Hematopoietic multipotent progenitor cell treated with erythropoietin and hydrocortisone succinate and interleukin-3 and kit ligand, for 8 days (in vitro differentiated cells): ENCODE measurements around the gene GPR17.

ENCODE experiments used
- DNase-seq: peaks from one replicate; pipeline ENCODE4 v3.0.0-alpha.2; 2015

The GPR17 gene

GRCh38 chr2:127614731-127615130 is 31.2 kb upstream of the GPR17 start:
- DNase-seq, result no peak

DNA sequence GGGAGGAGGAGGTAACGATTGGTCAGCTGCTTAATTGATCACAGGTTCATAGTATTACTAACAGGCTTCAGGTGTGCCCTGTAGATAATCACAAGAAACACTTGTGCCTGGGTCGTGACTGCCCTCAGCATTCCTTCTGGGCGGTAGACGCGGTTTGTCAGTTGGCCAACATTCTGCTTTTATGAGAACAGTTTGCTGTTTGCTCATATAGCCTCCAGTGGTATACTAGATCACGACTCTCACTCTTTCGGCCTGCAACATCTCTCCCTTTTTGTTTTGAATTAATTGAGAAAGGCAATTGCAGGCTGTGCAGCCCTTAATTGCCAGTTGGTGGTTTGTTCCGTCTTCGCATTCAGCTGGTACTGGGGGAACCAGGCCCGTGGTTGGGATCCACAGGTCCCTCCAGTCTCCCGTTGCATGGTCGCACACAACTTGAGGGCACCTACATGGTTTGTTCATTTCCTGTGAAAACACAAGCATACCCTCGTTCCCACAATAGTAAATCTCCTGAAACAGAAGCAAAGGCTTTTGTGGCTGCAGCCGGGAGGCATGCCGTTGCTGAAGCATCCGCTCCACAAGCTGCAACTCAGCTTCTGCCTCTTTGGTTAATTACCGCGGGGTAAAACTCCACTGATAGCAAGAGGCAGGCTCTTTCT is 30.3 kb upstream of the GPR17 start:
- peak; percentile 20 for DNase-seq

GRCh38 chr2:127618551-127619202 is 27.3 kb upstream of the GPR17 start:
- DNase-seq, result no peak

GRCh38 chr2:127619203-127619590 is 26.8 kb upstream of the GPR17 start:
- DNase-seq, result no peak

DNA sequence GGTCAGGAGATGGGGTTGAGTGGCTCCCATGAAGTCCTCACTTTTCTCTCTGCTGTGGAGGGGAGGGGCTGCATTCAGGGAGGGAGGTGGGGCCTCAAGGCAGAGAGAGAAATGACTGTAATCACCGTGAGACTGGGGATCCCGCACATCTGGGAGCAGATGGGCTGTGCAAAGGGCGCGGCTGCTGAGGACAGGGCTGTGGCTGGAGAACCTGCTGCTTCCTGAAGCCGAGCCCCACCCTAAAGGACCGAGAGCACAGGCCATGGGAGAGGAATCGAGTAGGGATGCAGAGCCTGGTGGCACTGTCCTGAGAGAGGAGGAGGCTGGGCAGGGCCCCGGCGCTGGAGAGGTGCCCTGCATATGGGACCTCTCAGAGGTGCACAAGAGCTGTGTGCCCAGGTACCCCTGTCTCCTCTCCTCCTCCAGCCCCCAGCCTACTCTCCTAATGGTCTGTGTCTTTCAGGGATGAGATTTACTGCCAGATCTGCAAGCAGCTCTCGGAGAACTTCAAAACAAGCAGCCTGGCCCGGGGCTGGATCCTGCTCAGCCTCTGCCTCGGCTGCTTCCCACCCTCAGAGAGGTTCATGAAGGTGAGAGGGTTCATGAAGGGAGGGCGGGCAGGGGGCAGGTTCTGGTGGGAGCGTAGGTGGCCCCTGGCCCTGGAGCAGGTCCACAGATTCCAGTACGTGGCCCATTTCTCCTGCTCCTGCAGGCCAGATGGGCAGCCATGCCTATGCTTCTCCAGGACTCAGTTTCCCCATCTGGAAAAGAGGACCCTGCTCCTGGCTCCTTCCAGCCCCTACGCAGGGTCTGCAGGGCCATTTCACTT is 25.9 kb upstream of the GPR17 start:
- DNase-seq, result no peak

GRCh38 chr2:127620866-127621265 is 25.1 kb upstream of the GPR17 start:
- no peak for DNase-seq

GRCh38 chr2:127621981-127622431 is 23.9 kb upstream of the GPR17 start:
- no peak for DNase-seq

- DNase-seq, result no peak
Observed at GRCh38 chr2:127622561-127623387, 23.2 kb upstream of the GPR17 start.

- DNase-seq, result no peak
Observed at GRCh38 chr2:127623388-127624319, 22.3 kb upstream of the GPR17 start.

- no peak for DNase-seq
Observed at GRCh38 chr2:127624320-127624755, 21.6 kb upstream of the GPR17 start.

DNA sequence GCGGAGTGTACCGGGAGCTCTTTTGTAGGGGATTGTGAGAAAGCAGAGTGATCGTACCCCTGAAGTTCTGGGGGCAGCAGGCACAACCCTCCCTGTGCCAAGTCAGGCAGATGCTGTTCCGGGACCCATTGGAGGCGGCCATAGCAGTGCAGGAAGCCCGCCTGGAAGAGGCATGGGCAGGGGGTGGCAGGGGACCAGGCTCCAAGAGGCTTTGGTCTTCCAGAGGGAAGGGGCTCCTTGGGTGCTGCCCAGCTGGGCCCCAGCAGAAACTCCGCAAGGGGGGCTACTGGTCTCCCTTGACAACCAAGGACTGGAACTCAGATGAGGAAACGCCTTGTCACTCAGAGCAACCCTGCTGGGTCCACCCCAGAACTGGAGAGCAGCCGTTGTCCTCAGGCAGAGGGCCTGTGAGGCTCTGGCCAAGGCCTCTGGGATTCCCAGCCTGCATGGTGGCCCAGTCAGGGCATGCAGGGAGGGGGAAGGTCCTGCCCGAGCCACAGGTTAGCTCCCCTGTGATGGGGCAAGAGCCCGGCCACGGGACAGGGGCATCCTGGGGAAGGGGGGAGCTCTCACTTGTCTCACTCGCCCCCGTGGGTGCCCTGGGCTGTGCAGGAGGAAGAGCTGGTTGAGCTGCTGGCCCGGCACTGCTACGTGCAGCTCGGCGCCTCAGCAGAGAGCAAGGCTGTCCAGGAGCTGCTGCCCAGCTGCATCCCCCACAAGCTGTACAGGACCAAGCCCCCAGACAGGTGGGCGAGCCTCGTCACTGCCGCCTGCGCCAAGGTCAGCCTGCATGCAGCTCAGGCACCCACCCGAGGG is 21.0 kb upstream of the GPR17 start:
- DNase-seq, result no peak

GRCh38 chr2:127625572-127625951 is 20.4 kb upstream of the GPR17 start:
- no peak for DNase-seq

- no peak for DNase-seq
Observed at GRCh38 chr2:127626175-127626574, 19.8 kb upstream of the GPR17 start.

- no peak for DNase-seq
Observed at GRCh38 chr2:127626917-127627739, 18.8 kb upstream of the GPR17 start.

GRCh38 chr2:127627740-127628571 is 18.0 kb upstream of the GPR17 start:
- DNase-seq, result no peak

DNA sequence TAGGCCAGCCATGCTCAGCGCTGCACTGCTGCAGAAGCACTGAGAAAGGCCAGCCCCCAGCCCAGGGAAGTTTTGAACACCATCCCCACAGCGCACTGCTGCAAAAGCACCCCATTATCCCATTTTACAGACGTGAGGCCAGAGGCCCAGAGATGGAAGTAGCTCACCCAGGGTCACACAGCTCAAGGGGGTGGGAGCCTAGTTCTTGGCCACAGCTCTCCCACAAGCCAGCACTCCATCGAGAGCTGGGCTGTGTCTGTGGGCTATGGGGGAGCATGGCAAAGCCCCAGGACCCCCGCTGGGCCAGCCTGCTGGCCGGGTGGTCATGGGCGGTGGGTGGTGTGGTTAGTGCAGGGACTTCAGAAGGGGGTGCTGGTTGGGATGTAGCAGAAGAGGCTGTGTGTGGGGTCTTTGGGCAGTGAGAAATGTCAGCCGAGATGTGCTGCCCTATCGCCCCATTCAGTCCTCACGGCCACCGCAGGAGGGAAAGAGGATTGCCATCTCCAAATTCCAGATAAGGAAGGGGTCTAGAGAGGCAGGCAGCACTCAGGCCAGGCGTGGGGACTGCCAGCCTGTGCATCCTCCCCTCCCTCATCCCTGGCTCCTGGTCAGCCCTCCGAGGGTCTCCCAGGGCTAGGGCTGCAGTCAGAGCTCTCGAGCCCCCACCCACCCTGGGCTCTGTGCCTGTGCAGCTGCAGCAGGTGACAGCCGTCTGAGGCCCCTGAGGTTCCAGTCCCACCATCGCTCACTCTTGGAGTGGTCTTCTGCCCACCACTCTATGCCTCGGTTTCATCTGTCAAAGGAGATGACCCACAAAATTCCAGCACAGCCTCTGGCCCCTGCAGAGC is 17.0 kb upstream of the GPR17 start:
- no peak for DNase-seq

DNA sequence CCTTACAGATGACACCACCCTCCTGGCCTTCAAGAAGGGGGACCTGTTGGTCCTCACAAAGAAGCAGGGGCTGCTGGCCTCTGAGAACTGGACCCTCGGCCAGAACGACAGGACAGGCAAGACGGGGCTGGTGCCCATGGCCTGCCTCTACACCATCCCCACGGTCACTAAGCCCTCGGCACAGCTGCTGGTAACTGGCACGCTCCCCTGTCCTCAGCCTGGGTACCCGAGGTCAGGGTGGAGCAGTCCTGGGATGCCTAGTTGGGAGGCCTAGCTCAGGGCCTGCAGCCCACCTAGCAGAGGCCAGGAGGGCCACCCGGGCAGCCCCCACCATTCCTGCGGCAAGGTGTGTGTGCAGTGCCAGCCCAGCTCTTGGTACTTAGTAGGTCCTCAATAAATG is 16.3 kb upstream of the GPR17 start:
- DNase-seq, result no peak
